OCI-LY3 (cell line): Measurements from ENCODE around the gene DCTN4.

Experiments used
- EZH2phosphoT487 ChIP-seq: fragments of 200-600 bp; shearing (Covaris generic); IDR thresholded peaks from 2 replicates; pipeline ENCODE4 v1.6.1; 2018; ENCODE audit warnings: antibody characterized with exemption, mixed run types, low read depth
- TF ChIP-seq, protein P1 (sequence below): fragments of 200-600, 300-600 bp; sonication (generic); IDR thresholded peaks from 2 replicates; pipeline ENCODE4 v1.5.1; 2014; ENCODE audit warnings: antibody characterized with exemption, low read length, low read depth

DNA sequence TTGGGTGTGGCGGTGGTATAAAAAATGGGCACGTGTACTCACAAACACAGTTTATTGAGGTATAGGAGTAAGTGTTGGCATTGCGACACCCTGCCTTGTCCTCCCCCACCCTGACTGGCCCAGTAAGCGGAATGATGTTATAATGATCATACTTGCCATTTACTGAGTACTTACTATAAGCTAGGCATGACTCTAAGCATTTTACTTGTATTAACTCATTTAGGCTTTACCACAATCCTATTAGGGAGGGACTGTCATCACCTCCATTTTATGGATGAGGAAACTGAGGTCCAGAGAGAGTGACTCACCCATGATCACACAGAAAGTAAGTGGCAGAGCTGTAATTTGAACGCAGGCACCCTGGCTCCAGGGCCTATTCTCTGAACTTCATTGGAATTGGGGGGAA, 22.0 kb upstream of the DCTN4 start:
- TF ChIP-seq, protein P1, sequence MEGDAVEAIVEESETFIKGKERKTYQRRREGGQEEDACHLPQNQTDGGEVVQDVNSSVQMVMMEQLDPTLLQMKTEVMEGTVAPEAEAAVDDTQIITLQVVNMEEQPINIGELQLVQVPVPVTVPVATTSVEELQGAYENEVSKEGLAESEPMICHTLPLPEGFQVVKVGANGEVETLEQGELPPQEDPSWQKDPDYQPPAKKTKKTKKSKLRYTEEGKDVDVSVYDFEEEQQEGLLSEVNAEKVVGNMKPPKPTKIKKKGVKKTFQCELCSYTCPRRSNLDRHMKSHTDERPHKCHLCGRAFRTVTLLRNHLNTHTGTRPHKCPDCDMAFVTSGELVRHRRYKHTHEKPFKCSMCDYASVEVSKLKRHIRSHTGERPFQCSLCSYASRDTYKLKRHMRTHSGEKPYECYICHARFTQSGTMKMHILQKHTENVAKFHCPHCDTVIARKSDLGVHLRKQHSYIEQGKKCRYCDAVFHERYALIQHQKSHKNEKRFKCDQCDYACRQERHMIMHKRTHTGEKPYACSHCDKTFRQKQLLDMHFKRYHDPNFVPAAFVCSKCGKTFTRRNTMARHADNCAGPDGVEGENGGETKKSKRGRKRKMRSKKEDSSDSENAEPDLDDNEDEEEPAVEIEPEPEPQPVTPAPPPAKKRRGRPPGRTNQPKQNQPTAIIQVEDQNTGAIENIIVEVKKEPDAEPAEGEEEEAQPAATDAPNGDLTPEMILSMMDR: no peak
- no peak for TF ChIP-seq EZH2phosphoT487
